ENCODE measurements around the gene SYNE2. TPM values are rescaled to one million over a fixed set of nuclear protein-coding genes. Genes with fewer than 3 reads are reported as not detected.

Gene SYNE2
- total RNA-seq, 4 donors from 2014 or later = 314 to 379 (median 342) TPM

GRCh38 chr14:64225151-64225757 lies 372.4 kb downstream of the SYNE2 start:
- no peaks in the 10 kb centered on the region for H3K27me3 ChIP-seq
- intact Hi-C loops (cut with DNase I) = no loop called here
- H3K9me3 ChIP-seq = no peaks in the 10 kb centered on the region
- no peak for TF ChIP-seq POLR2A (IDR thresholded peaks at IDR 0.05)
- TF ChIP-seq, protein P1, sequence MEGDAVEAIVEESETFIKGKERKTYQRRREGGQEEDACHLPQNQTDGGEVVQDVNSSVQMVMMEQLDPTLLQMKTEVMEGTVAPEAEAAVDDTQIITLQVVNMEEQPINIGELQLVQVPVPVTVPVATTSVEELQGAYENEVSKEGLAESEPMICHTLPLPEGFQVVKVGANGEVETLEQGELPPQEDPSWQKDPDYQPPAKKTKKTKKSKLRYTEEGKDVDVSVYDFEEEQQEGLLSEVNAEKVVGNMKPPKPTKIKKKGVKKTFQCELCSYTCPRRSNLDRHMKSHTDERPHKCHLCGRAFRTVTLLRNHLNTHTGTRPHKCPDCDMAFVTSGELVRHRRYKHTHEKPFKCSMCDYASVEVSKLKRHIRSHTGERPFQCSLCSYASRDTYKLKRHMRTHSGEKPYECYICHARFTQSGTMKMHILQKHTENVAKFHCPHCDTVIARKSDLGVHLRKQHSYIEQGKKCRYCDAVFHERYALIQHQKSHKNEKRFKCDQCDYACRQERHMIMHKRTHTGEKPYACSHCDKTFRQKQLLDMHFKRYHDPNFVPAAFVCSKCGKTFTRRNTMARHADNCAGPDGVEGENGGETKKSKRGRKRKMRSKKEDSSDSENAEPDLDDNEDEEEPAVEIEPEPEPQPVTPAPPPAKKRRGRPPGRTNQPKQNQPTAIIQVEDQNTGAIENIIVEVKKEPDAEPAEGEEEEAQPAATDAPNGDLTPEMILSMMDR (IDR thresholded peaks at IDR 0.05) = no peak
- no peak overlapping the region for H3K27ac ChIP-seq
- DNase-seq = no peak
- WGBS, 2 donors = 83 to 84% methylated on average over 5 to 9 of the region's 10 CpGs
- H3K4me3 ChIP-seq (replicated peaks in 1 of 3) = no peak overlapping the region
- H3K4me1 ChIP-seq = no peaks in the 10 kb centered on the region
- peaks cover 85 to 87% of the 10 kb centered on the region in 2 donors for H3K36me3 ChIP-seq

GRCh38 chr14:64227856-64228255 lies 375.1 kb downstream of the SYNE2 start:
- H3K36me3 ChIP-seq = peaks cover 61 to 67% of the 10 kb centered on the region in 2 donors
- no peak overlapping the region for H3K27ac ChIP-seq
- H3K4me3 ChIP-seq (replicated peaks in 1 of 3) = no peak overlapping the region
- no peaks in the 10 kb centered on the region for H3K27me3 ChIP-seq
- TF ChIP-seq, protein P1 (IDR thresholded peaks at IDR 0.05) = no peak
- TF ChIP-seq POLR2A (IDR thresholded peaks at IDR 0.05) = no peak
- no peaks in the 10 kb centered on the region for H3K9me3 ChIP-seq
- intact Hi-C loops (cut with DNase I) = no loop called here
- H3K4me1 ChIP-seq = no peaks in the 10 kb centered on the region
- 93 to 100% methylated on average over 1 of the region's 1 CpG for whole genome bisulfite sequencing, 2 donors
- no peak for DNase-seq

- 87 to 91% methylated on average over 3 of the region's 3 CpGs for WGBS, 2 donors
- Histone ChIP-seq H3K27ac (no peak overlapping the region), H3K4me3 (replicated peaks in 1 of 3) (no peak overlapping the region), H3K27me3 (no peaks in the 10 kb centered on the region), H3K36me3 (peaks cover 47 to 51% of the 10 kb centered on the region in 2 donors), H3K9me3 (no peaks in the 10 kb centered on the region), H3K4me1 (no peaks in the 10 kb centered on the region)
- DNase-seq = no peak
- intact Hi-C loops (cut with DNase I) = no loop called here
- TF ChIP-seq POLR2A (IDR thresholded peaks at IDR 0.05) = no peak
These were observed 376.7 kb downstream of the SYNE2 start for GRCh38 chr14:64229489-64229888.

GRCh38 chr14:64232095-64232838 lies 379.5 kb downstream of the SYNE2 start:
- Histone ChIP-seq H3K27me3 (no peaks in the 10 kb centered on the region), H3K4me1 (no peaks in the 10 kb centered on the region), H3K27ac (no peak overlapping the region), H3K4me3 (replicated peaks in 1 of 3) (no peak overlapping the region), H3K36me3 (peaks cover 21 to 30% of the 10 kb centered on the region in 2 donors), H3K9me3 (no peaks in the 10 kb centered on the region)
- WGBS, 2 donors = 88 to 92% methylated on average over 9 of the region's 9 CpGs
- DNase-seq = no peak
- TF ChIP-seq, protein P1 (IDR thresholded peaks at IDR 0.05) = no peak
- TF ChIP-seq POLR2A (IDR thresholded peaks at IDR 0.05) = no peak
- intact Hi-C loops (cut with DNase I) = no loop called here

DNA sequence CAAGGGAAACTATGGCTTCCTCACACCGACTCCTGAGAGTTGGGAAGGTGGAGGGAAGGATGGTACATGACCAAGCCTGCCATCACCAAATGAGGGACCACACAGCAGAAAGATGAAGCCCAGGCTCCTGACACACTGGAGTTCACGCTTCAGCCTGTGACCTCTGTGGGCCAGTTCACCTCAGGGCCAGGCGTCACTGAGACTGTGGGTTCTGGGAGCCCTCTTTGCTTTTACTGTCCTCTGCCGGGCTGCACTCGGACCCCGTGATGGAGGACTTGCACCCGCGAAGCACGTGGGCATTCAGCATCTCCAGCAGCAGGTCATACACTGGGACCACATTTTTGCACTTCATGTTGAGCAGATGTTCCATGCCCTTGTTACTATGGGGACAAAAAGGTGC lies 380.1 kb downstream of the SYNE2 start:
- WGBS, 2 donors = 95 to 96% methylated on average over 8 to 9 of the region's 9 CpGs
- intact Hi-C loops (cut with DNase I) = no loop called here
- TF ChIP-seq, protein P1 (IDR thresholded peaks at IDR 0.05) = no peak
- TF ChIP-seq POLR2A (IDR thresholded peaks at IDR 0.05) = no peak
- H3K27me3 ChIP-seq = no peaks in the 10 kb centered on the region
- no peaks in the 10 kb centered on the region for H3K4me1 ChIP-seq
- H3K9me3 ChIP-seq = no peaks in the 10 kb centered on the region
- no peak for DNase-seq
- no peak overlapping the region for H3K27ac ChIP-seq
- peaks cover 16 to 24% of the 10 kb centered on the region in 2 donors for H3K36me3 ChIP-seq
- H3K4me3 ChIP-seq (replicated peaks in 1 of 3) = no peak overlapping the region
